Right atrium auricular region (tissue), 2 donors: Measurements from ENCODE around the gene ACAP3. TPM values are rescaled to one million over a fixed set of nuclear protein-coding genes. Genes with fewer than 3 reads are reported as not detected.

Experiments
- DNase-seq: peaks from one replicate; pipeline ENCODE4 v3.0.0-alpha.2; 2019; ENCODE audit warnings: low spot score
- H3K27ac ChIP-seq, 2 donors: fragments of 200-600 bp; sonication (generic); 1 replicate in 1 of 2; 2 replicates in 1 of 2; pipeline ENCODE4 v1.5.1; 2016 to 2019
- H3K27me3 ChIP-seq, 2 donors: fragments of 200-600 bp; sonication (generic); one replicate each; pipeline versions ENCODE4 v1.5.1 to v1.6.0; 2017 to 2019
- H3K36me3 ChIP-seq: fragments of 200-600 bp; sonication (generic); one replicate; pipeline ENCODE4 v1.5.1; 2016
- H3K4me1 ChIP-seq, 2 donors: fragments of 200-600 bp; sonication (generic); one replicate each; pipeline versions ENCODE4 v1.5.1 to v1.6.0; 2017 to 2019
- H3K4me3 ChIP-seq, 2 donors: fragments of 200-600 bp; sonication (generic); 1 replicate in 1 of 2; 2 replicates in 1 of 2; pipeline ENCODE4 v1.5.1; 2017 to 2019; ENCODE audit warnings: mild to moderate bottlenecking in 1 of 2, moderate library complexity in 1 of 2
- H3K9me3 ChIP-seq, 2 donors: fragments of 200-600 bp; sonication (generic); one replicate each; pipeline ENCODE4 v1.5.1; 2019
- CTCF ChIP-seq, 2 donors: fragments of 200-600 bp; sonication (generic); IDR thresholded peaks; one replicate each; pipeline ENCODE4 v1.5.1; 2019; ENCODE audit warnings: antibody characterized with exemption in 2 of 2
- total RNA-seq, 2 donors: library from RNA; depleted of rRNA; stranded (reverse); fragments of >200 nt; gene quantifications; one replicate each; pipeline ENCODE4 v1.1.0, GENCODE V29; 2016

ACAP3 gene
- total RNA-seq, 2 donors from 2014 or later, result 19.5 to 20.4 TPM

GRCh38 chr1:1330366-1331067, 22.8 kb upstream of the ACAP3 start:
- H3K36me3 ChIP-seq, result peaks cover 23% of the 10 kb centered on the region
- H3K4me1 ChIP-seq, result peaks cover 0 to 39% of the 10 kb centered on the region in 2 donors
- DNase-seq, result no peak
- H3K4me3 ChIP-seq, result no peak overlapping the region
- no peak for TF ChIP-seq CTCF (IDR thresholded peaks at IDR 0.05)
- H3K27me3 ChIP-seq, result no peaks in the 10 kb centered on the region
- H3K9me3 ChIP-seq, result no peaks in the 10 kb centered on the region
- no peak overlapping the region for H3K27ac ChIP-seq

- Histone ChIP-seq H3K36me3 (peaks cover 23% of the 10 kb centered on the region), H3K27me3 (no peaks in the 10 kb centered on the region), H3K4me3 (no peak overlapping the region), H3K9me3 (no peaks in the 10 kb centered on the region), H3K27ac (no peak overlapping the region), H3K4me1 (peaks cover 0 to 46% of the 10 kb centered on the region in 2 donors)
- no peak for DNase-seq
- TF ChIP-seq CTCF (IDR thresholded peaks at IDR 0.05), result no peak
These were observed 21.8 kb upstream of the ACAP3 start for GRCh38 chr1:1329304-1330210.

GRCh38 chr1:1328254-1328653, 20.5 kb upstream of the ACAP3 start:
- Histone ChIP-seq H3K4me1 (peaks cover 0 to 47% of the 10 kb centered on the region in 2 donors), H3K9me3 (no peaks in the 10 kb centered on the region), H3K27me3 (no peaks in the 10 kb centered on the region), H3K27ac (no peak overlapping the region), H3K36me3 (peaks cover 23% of the 10 kb centered on the region), H3K4me3 (no peak overlapping the region)
- DNase-seq, result no peak
- TF ChIP-seq CTCF (IDR thresholded peaks at IDR 0.05), result no peak

GRCh38 chr1:1327291-1327690, 19.6 kb upstream of the ACAP3 start:
- no peak for TF ChIP-seq CTCF (IDR thresholded peaks at IDR 0.05)
- no peak overlapping the region for H3K4me3 ChIP-seq
- no peaks in the 10 kb centered on the region for H3K9me3 ChIP-seq
- H3K27me3 ChIP-seq, result no peaks in the 10 kb centered on the region
- DNase-seq, result no peak
- peaks cover 0 to 56% of the 10 kb centered on the region in 2 donors for H3K4me1 ChIP-seq
- H3K27ac ChIP-seq, result no peak overlapping the region
- peaks cover 23% of the 10 kb centered on the region for H3K36me3 ChIP-seq

GRCh38 chr1:1326075-1326605, 18.4 kb upstream of the ACAP3 start:
- Histone ChIP-seq H3K9me3 (no peaks in the 10 kb centered on the region), H3K4me3 (peak overlapping the region in 1 of 2 donors; percentile 91), H3K4me1 (peaks cover 0 to 64% of the 10 kb centered on the region in 2 donors), H3K27ac (peak overlapping the region; percentile 76 to 91), H3K36me3 (peaks cover 23% of the 10 kb centered on the region), H3K27me3 (no peaks in the 10 kb centered on the region)
- no peak for DNase-seq
- no peak for TF ChIP-seq CTCF (IDR thresholded peaks at IDR 0.05)
